GM12874 (cell line): ENCODE measurements around the gene RPL10A.

Experiments
- TF ChIP-seq, protein P1 (sequence below): IDR thresholded peaks from 2 replicates; pipeline ENCODE4 v1.5.1; 2011; ENCODE audit warnings: low read depth, mild to moderate bottlenecking, control low read depth, low read length, moderate library complexity; ENCODE audit not compliant: insufficient read depth

Gene RPL10A

DNA sequence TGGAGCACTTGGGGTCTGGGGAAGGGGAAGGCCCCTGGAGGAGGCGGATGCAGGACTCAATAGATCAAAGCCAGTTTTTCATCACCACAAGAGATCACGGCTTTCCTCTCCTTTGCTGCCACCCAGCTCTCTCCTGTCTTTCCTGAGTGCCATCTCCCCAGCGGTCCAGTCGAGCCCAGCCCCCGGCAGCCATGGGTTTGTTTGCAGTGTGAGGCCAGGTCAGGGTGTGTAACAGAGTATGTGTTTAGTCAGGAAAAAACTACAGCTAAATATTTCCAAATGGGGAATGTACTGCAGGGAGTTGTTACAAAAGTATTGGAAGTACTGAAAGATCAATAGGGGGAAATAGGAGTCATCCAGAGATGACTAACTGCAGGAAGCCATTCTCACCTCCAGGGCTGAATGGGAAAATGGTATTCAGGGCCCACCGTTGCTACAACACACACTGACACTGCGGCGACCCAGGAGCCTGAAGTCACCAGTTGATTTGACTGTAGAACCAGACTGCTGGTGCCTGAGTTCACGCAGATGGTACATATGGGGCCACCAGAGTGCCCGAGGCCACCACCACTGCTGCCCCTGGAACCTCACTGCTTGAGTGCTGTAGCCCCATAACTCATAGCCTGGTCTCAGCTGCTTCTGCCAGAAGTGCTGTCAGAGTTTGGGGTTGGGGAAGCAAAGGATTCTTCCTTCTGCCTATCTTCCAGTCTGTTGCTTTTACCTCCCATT, 39.6 kb upstream of the RPL10A start:
- TF ChIP-seq, protein P1, sequence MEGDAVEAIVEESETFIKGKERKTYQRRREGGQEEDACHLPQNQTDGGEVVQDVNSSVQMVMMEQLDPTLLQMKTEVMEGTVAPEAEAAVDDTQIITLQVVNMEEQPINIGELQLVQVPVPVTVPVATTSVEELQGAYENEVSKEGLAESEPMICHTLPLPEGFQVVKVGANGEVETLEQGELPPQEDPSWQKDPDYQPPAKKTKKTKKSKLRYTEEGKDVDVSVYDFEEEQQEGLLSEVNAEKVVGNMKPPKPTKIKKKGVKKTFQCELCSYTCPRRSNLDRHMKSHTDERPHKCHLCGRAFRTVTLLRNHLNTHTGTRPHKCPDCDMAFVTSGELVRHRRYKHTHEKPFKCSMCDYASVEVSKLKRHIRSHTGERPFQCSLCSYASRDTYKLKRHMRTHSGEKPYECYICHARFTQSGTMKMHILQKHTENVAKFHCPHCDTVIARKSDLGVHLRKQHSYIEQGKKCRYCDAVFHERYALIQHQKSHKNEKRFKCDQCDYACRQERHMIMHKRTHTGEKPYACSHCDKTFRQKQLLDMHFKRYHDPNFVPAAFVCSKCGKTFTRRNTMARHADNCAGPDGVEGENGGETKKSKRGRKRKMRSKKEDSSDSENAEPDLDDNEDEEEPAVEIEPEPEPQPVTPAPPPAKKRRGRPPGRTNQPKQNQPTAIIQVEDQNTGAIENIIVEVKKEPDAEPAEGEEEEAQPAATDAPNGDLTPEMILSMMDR = no peak

- TF ChIP-seq, protein P1 = no peak
These were observed 38.7 kb upstream of the RPL10A start for GRCh38 chr6:35429463-35429862.

GRCh38 chr6:35432291-35432690, 35.9 kb upstream of the RPL10A start:
- TF ChIP-seq, protein P1 = no peak

- TF ChIP-seq, protein P1 = no peak
These were observed 32.9 kb upstream of the RPL10A start for GRCh38 chr6:35435074-35435837.

DNA sequence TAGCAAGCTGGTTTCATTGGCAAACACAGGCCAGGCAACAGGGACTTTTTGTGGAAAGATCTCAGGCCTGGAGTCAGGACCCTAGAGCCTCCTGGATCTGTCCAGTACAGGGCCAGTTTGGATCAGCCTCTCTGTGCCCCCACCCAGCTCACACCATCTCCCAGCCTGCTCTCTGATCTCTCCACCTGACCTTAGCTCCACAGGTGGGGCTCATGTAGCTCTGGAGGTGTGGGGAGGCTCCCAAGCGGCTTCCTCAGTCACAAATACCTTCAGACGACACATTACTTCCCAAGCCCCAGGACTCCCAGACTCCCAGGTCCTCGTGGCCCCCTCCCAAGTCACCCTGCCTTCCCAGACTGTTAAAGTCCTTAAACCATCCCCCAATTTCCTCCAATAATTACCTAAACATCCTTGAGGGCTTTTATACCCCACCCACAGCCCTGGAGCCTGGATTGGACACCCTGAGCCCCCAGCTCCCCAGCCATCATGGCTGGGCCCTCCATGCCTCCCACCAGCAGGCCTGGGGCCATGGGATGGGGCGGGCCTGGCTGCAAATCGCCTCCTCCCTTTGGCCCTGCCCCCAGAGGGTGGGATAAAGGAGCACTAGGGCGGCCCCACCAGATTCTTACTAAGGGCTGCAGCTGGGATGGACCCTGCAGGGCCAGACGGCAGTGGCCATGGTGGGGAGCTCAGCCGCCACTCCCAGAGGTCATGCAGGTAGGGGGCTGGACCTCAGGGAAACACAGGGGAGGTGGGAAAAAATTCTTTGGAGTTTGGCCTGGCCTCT, 31.9 kb upstream of the RPL10A start:
- TF ChIP-seq, protein P1 = no peak

- TF ChIP-seq, protein P1 = no peak
These were observed 28.9 kb upstream of the RPL10A start for GRCh38 chr6:35439308-35439707.

- TF ChIP-seq, protein P1 = no peak
These were observed 27.0 kb upstream of the RPL10A start for GRCh38 chr6:35441205-35441604.
